Peyer's patch (tissue), 4 donors: ENCODE measurements around the gene RADIL. TPM values are rescaled to one million over a fixed set of nuclear protein-coding genes. Genes with fewer than 3 reads are reported as not detected.

ENCODE experiments used
- DNase-seq, 3 donors: peaks; one replicate each; pipeline ENCODE4 v3.0.0-alpha.2; 2017 to 2019
- H3K27ac ChIP-seq, 4 donors: fragments of 200-600 bp; sonication (generic); one replicate each; pipeline ENCODE4 v1.5.1; 2016 to 2019
- H3K27me3 ChIP-seq, 2 donors: fragments of 200-600 bp; sonication (generic); one replicate each; pipeline ENCODE4 v1.5.1; 2019
- H3K36me3 ChIP-seq, 3 donors: fragments of 200-600 bp; sonication (generic); one replicate each; pipeline ENCODE4 v1.5.1; 2016 to 2019
- H3K4me1 ChIP-seq, 4 donors: fragments of 200-600 bp; sonication (generic); one replicate each; pipeline ENCODE4 v1.5.1; 2016 to 2019
- H3K4me3 ChIP-seq, 4 donors: fragments of 200-600 bp; sonication (generic); 1 replicate in 3 of 4; 2 replicates in 1 of 4; pipeline ENCODE4 v1.5.1; 2016 to 2019; ENCODE audit warnings: mild to moderate bottlenecking in 1 of 4
- H3K9me3 ChIP-seq, 4 donors: fragments of 200-600 bp; sonication (generic); one replicate each; pipeline ENCODE4 v1.5.1; 2016 to 2019; ENCODE audit warnings: mild to moderate bottlenecking in 1 of 4
- CTCF ChIP-seq, 6 experiments: fragments of 450-650 bp in 4 of 6; fragments of 200-600 bp in 2 of 6; sonication (generic) in 1 of 6; IDR thresholded peaks; one replicate each; pipeline ENCODE4 v1.5.1; 2017 to 2019; ENCODE audit warnings: antibody characterized with exemption in 6 of 6, mild to moderate bottlenecking in 3 of 6, moderate library complexity in 1 of 6
- POLR2A ChIP-seq, 2 donors: fragments of 450-650 bp; IDR thresholded peaks; one replicate each; pipeline ENCODE4 v1.5.1; 2017; ENCODE audit warnings: antibody characterized with exemption in 2 of 2, mild to moderate bottlenecking in 2 of 2, moderate library complexity in 2 of 2
- total RNA-seq, 4 donors: library from RNA; depleted of rRNA; stranded (reverse); fragments of >200 nt; gene quantifications; one replicate each; pipeline ENCODE4 v1.1.0, GENCODE V29; 2016

Gene RADIL
- total RNA-seq, 4 donors from 2014 or later, result 1.1 to 16.5 (median 4.5) TPM

GRCh38 chr7:4758111-4758510, 125.4 kb downstream of the RADIL start:
- H3K4me1 ChIP-seq, result peaks cover 0 to 10% (median 0%) of the 10 kb centered on the region in 4 donors
- H3K4me3 ChIP-seq, result no peak overlapping the region
- no peaks in the 10 kb centered on the region for H3K9me3 ChIP-seq
- H3K27me3 ChIP-seq, result no peaks in the 10 kb centered on the region
- H3K27ac ChIP-seq, result no peak overlapping the region
- TF ChIP-seq POLR2A (IDR thresholded peaks at IDR 0.05) (no peak), CTCF (IDR thresholded peaks at IDR 0.05) (no peak)
- peaks cover 0 to 89% (median 0%) of the 10 kb centered on the region in 3 donors for H3K36me3 ChIP-seq
- DNase-seq, result no peak

GRCh38 chr7:4755045-4755444, 128.5 kb downstream of the RADIL start:
- no peaks in the 10 kb centered on the region for H3K27me3 ChIP-seq
- H3K9me3 ChIP-seq, result no peaks in the 10 kb centered on the region
- peaks cover 0 to 10% (median 0%) of the 10 kb centered on the region in 4 donors for H3K4me1 ChIP-seq
- DNase-seq, result no peak
- H3K4me3 ChIP-seq, result no peak overlapping the region
- no peak overlapping the region for H3K27ac ChIP-seq
- H3K36me3 ChIP-seq, result peaks cover 0 to 59% (median 0%) of the 10 kb centered on the region in 3 donors
- TF ChIP-seq POLR2A (IDR thresholded peaks at IDR 0.05) (no peak), CTCF (IDR thresholded peaks at IDR 0.05) (no peak)

- H3K4me3 ChIP-seq, result no peak overlapping the region
- TF ChIP-seq POLR2A (IDR thresholded peaks at IDR 0.05), result no peak
- TF ChIP-seq CTCF (IDR thresholded peaks at IDR 0.05), result no peak
- no peak for DNase-seq
- H3K4me1 ChIP-seq, result peaks cover 0 to 10% (median 0%) of the 10 kb centered on the region in 4 donors
- no peaks in the 10 kb centered on the region for H3K27me3 ChIP-seq
- H3K9me3 ChIP-seq, result no peaks in the 10 kb centered on the region
- H3K27ac ChIP-seq, result no peak overlapping the region
- peaks cover 0 to 53% (median 0%) of the 10 kb centered on the region in 3 donors for H3K36me3 ChIP-seq
Measured at GRCh38 chr7:4754433-4755010, 129.0 kb downstream of the RADIL start.

- peaks cover 0 to 46% (median 0%) of the 10 kb centered on the region in 3 donors for H3K36me3 ChIP-seq
- peak overlapping the region in 1 of 4 donors; percentile 10 for H3K27ac ChIP-seq
- TF ChIP-seq POLR2A (IDR thresholded peaks at IDR 0.05), result no peak
- peak; percentile 73 to 94 (median 91) for TF ChIP-seq CTCF (IDR thresholded peaks at IDR 0.05)
- H3K4me1 ChIP-seq, result peaks cover 0 to 10% (median 0%) of the 10 kb centered on the region in 4 donors
- no peaks in the 10 kb centered on the region for H3K9me3 ChIP-seq
- no peaks in the 10 kb centered on the region for H3K27me3 ChIP-seq
- no peak overlapping the region for H3K4me3 ChIP-seq
- DNase-seq, result peak; percentile 78 to 92 (median 92)
Measured at GRCh38 chr7:4753598-4754432, 129.7 kb downstream of the RADIL start.

- peaks cover 0 to 23% (median 0%) of the 10 kb centered on the region in 4 donors for H3K4me1 ChIP-seq
- no peak overlapping the region for H3K27ac ChIP-seq
Measured at GRCh38 chr7:4751398-4751947, 132.0 kb downstream of the RADIL start.

More at GRCh38 chr7:4751398-4751947, 132.0 kb downstream of the RADIL start:
- Histone ChIP-seq H3K4me3 (no peak overlapping the region), H3K27me3 (no peaks in the 10 kb centered on the region), H3K36me3 (peaks cover 0 to 24% (median 0%) of the 10 kb centered on the region in 3 donors), H3K9me3 (no peaks in the 10 kb centered on the region)
- TF ChIP-seq POLR2A (IDR thresholded peaks at IDR 0.05), result no peak
- TF ChIP-seq CTCF (IDR thresholded peaks at IDR 0.05), result no peak
- no peak for DNase-seq
